Upper lobe of right lung (tissue), 1 donor: Measurements from ENCODE around the gene CHRDL2. TPM values are rescaled to one million over a fixed set of nuclear protein-coding genes. Genes with fewer than 3 reads are reported as not detected.
"Not testable (repeated sequence)": the region's sequence is repeated elsewhere in the genome, so short reads cannot be mapped to it uniquely, and the experiment has no call there.

Source experiments
- ATAC-seq: fragments of 200-7000 bp; cut with Tn5 transposase; one replicate; pipeline ENCODE4 v1.9.1; 2020; ENCODE audit warnings: mild to moderate bottlenecking, moderate library complexity
- DNase-seq: peaks from one replicate; pipeline ENCODE4 v3.0.0-alpha.2; 2020
- H3K27ac ChIP-seq: fragments of 200-600 bp; one replicate; pipeline ENCODE4 v1.8.0; 2022
- H3K27me3 ChIP-seq: fragments of 200-600 bp; one replicate; pipeline ENCODE4 v1.8.0; 2022; ENCODE audit warnings: mild to moderate bottlenecking
- H3K36me3 ChIP-seq: fragments of 200-600 bp; one replicate; pipeline ENCODE4 v1.8.0; 2022
- H3K4me1 ChIP-seq: fragments of 200-600 bp; one replicate; pipeline ENCODE4 v1.8.0; 2022
- H3K4me3 ChIP-seq: fragments of 200-600 bp; one replicate; pipeline ENCODE4 v1.8.0; 2022; ENCODE audit warnings: mild to moderate bottlenecking
- H3K9me3 ChIP-seq: fragments of 200-600 bp; one replicate; pipeline ENCODE4 v1.8.0; 2022
- intact Hi-C: fragments of 100-400 bp; cut with DNase I; formaldehyde crosslinking; loops from one replicate; pipeline ENCODE4 v1.11.0; 2022
- total RNA-seq: library from RNA; stranded (reverse); fragmentation: NEBNext Ultra II Directional; extraction: Animal tissue kit (Norgen Biotek cat#: 25700); gene quantifications from one replicate; pipeline ENCODE4 v1.2.1, GENCODE V29; 2021
- TF ChIP-seq, protein P1 (sequence below): fragments of 200-600 bp; IDR thresholded peaks from one replicate; pipeline ENCODE4 v1.8.0; 2022; ENCODE audit warnings: antibody characterized with exemption
- donor health status: DM: no; HTN: yes; CAD: no; lungs with severe emphysema.

CHRDL2 gene
- total RNA-seq, 1 donor from 2014 or later, result 1.6 TPM

DNA sequence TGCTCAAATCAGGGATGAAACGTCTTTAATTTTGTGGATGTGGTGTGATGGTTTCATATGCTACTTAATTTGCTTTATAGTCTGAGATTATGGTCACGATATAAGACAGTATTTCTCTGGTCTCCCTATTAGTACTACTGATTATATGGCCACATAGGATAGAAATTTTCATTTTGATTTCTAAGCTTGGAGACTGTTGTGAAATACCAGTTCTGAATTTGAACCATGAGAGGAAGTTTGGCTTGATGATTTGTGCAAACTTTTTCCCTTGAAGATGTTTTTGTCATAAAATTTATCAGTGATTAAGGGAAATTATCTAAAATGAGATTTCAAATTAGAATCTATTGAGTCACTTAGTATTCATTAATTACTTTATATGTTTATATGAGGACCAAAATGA is 20.1 kb upstream of the CHRDL2 start:
- Histone ChIP-seq H3K4me3 (no peak overlapping the region), H3K9me3 (no peaks in the 10 kb centered on the region), H3K27me3 (no peaks in the 10 kb centered on the region), H3K4me1 (peaks cover 59% of the 10 kb centered on the region), H3K36me3 (no peaks in the 10 kb centered on the region), H3K27ac (no peak overlapping the region)
- no peak for DNase-seq
- TF ChIP-seq, protein P1, sequence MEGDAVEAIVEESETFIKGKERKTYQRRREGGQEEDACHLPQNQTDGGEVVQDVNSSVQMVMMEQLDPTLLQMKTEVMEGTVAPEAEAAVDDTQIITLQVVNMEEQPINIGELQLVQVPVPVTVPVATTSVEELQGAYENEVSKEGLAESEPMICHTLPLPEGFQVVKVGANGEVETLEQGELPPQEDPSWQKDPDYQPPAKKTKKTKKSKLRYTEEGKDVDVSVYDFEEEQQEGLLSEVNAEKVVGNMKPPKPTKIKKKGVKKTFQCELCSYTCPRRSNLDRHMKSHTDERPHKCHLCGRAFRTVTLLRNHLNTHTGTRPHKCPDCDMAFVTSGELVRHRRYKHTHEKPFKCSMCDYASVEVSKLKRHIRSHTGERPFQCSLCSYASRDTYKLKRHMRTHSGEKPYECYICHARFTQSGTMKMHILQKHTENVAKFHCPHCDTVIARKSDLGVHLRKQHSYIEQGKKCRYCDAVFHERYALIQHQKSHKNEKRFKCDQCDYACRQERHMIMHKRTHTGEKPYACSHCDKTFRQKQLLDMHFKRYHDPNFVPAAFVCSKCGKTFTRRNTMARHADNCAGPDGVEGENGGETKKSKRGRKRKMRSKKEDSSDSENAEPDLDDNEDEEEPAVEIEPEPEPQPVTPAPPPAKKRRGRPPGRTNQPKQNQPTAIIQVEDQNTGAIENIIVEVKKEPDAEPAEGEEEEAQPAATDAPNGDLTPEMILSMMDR, result no peak
- intact Hi-C loops, result no loop called here
- no peak for ATAC-seq

DNA sequence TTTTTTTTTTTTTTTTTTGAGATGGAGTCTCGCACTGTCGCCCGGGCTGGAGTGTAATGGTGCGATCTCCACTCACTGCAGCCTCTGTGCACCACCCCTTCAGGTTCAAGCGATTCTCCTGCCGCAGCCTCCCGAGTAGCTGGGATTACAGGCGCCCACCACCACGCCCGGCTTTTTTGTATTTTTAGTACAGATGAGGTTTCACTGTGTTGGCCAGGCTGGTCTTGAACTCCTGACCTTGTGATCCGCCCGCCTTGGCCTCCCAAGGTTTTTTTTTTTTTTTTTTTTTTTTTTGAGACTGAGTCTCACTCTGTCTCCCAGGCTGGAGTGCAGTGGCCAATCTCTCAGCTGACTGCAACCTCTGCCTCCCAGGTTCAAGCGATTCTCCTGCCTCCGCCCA is 19.4 kb upstream of the CHRDL2 start:
- intact Hi-C loops, H3K27me3 ChIP-seq, ATAC-seq, H3K9me3 ChIP-seq, DNase-seq, H3K27ac ChIP-seq, H3K36me3 ChIP-seq, H3K4me3 ChIP-seq: not testable (repeated sequence)
- peaks cover 53% of the 10 kb centered on the region for H3K4me1 ChIP-seq

DNA sequence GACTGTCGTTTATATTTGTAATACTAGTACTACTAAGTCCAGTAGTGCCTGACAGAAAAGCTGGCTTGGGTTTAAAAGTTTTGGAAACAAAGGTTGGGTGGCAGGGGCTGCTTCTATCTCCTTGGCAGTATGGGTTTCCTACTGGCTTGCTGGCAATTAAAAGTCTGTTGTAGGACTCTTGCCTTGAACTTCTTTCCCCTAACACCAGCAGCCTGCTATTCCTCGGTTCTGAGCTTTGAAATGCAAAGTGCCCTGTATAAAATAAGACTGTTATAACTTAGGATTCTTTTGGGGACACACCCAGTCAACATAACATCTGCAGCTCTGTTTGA is 18.7 kb upstream of the CHRDL2 start:
- ATAC-seq (no peak), DNase-seq (no peak)
- peaks cover 46% of the 10 kb centered on the region for H3K4me1 ChIP-seq
- H3K9me3 ChIP-seq, result no peaks in the 10 kb centered on the region
- H3K36me3 ChIP-seq, result no peaks in the 10 kb centered on the region
- intact Hi-C loops, result no loop called here
- H3K4me3 ChIP-seq, result peak overlapping the region; percentile 82
- peak overlapping the region; percentile 97 for H3K27ac ChIP-seq
- TF ChIP-seq, protein P1, result no peak
- no peaks in the 10 kb centered on the region for H3K27me3 ChIP-seq

DNA sequence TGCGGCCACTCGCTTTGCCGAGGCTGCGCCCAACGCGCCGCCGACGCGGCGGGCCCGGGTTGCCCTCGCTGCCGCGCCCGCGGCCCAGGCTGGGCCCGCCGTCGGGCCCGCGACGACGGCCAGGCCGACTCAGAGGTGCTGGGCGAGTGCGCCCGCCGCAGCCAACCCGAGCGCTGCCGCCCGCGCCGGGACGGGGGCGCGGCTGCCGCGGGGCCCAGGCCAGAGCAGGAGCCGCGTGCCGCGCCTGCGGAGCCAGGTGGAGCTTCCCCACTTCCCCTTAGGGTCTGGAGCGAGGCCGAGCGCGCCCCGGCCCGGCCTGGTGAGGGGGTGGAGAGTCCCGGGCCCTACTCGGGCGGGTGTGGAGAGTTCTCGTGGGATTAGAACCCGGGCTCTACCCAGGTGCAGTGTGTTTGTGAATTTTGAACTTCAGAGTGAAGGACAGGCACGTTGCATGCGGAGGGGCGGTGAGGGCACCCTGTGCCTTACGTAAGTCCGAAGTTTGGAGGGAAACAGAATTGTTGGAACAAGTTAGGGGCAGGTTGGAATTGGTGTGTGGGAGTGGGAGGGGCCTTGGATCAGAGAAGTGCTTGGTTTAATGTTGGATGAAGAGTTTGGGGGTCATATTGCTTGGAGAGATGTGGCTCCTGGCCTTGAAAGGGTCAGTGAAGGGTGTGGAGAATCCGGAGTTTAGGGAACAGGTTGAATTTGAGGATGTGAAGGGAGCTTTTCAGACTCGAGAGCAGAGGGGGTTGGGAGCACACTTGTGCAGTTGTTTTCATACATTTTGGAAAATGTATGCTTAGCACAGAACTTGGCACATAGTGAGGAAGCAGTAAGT is 18.1 kb upstream of the CHRDL2 start:
- Histone ChIP-seq H3K27ac (peak overlapping the region; percentile 97), H3K36me3 (no peaks in the 10 kb centered on the region), H3K9me3 (no peaks in the 10 kb centered on the region), H3K27me3 (no peaks in the 10 kb centered on the region), H3K4me1 (peaks cover 40% of the 10 kb centered on the region), H3K4me3 (peak overlapping the region; percentile 82)
- intact Hi-C loops, result no loop called here
- TF ChIP-seq, protein P1, result no peak
- ATAC-seq (peak; percentile 78), DNase-seq (peak; percentile 87)

DNA sequence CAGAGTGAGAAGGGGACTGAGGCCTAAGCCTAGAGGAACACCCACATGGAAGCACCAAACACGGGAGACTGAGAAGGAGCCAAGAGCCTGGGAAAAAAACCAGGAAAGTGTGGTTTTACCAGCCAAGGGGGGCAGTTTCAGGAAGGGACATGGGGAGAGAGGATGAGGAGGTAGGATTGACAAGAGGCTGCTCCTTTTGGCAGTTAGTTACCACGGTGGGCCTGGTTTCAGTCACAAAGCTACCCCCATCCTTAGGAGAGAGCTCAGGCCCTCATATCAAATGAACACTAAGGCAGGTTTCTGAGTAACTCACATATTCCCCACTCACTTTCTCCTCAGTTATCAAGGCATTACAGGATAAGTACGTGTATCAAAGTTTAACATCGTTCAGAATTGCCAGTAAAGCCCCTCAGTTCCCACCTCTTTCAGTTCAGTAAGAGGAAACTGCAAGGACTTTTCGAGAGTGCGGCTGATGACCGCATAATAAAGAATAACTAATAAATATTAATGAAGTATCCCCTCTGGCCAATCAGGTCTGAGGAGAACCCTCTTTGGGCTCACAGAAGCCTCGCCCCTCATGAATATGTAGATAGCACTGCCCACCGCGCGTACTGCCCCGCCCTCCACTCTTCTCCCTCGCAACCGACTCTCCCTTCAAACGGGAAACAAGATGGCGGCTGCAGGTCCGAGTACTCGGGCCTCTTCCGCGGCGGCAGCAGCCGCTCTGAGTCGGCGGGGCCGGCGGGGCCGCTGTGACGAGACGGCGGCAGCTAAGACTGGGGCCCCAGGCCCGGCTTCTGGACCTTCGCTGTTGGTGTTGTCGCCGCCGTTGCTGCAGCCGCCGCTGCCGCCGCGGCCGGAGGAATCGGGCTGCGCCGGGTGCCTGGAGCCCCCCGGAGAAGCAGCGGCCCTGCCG is 17.2 kb upstream of the CHRDL2 start, which contains the start of gene RNF169:
TSS of gene RNF169 (plus strand) at position 639 of the 916 bp plus-strand sequence. CDS start at position 671, 32 bp downstream.
- DNase-seq, result peak; percentile 97
- peak within 1 kb of the TSS; percentile 97 for H3K27ac ChIP-seq
- H3K4me3 ChIP-seq, result peak within 1 kb of the TSS; percentile 82
- ATAC-seq, result peak; percentile 99
- TF ChIP-seq, protein P1, result no peak
- H3K36me3 ChIP-seq, result no peaks in the 10 kb centered on the region
- no peaks in the 10 kb centered on the region for H3K9me3 ChIP-seq
- H3K27me3 ChIP-seq, result no peaks in the 10 kb centered on the region
- intact Hi-C loops, result no loop called here
- peaks cover 31% of the 10 kb centered on the region for H3K4me1 ChIP-seq

DNA sequence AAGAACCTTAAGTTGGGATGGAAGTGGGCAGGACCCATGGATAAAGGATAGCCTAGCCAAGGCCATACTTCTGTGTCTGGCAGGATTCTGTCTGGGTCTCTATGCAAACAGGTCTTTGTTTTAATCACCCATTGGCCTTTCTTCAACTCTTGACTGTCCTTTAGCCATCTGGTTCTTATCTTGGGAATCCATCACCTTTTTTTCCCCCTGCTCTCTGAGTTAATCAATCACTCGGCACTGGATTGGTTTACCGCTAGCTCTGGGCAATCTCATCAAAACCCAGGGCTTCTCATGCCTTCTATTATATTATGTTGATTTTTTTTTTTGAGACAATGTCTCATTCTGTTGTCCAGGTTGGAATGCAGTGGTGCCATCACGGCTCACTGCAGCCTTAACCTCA is 15.6 kb upstream of the CHRDL2 start:
- ATAC-seq (no peak), DNase-seq (no peak)
- H3K36me3 ChIP-seq, result no peaks in the 10 kb centered on the region
- no peaks in the 10 kb centered on the region for H3K27me3 ChIP-seq
- intact Hi-C loops, result no loop called here
- H3K4me1 ChIP-seq, result peaks cover 27% of the 10 kb centered on the region
- TF ChIP-seq, protein P1, result no peak
- no peaks in the 10 kb centered on the region for H3K9me3 ChIP-seq
- H3K4me3 ChIP-seq, result no peak overlapping the region
- H3K27ac ChIP-seq, result no peak overlapping the region
